Measurements from ENCODE around the gene TSPAN33. TPM values are rescaled to one million over a fixed set of nuclear protein-coding genes. Genes with fewer than 3 reads are reported as not detected.
"Not testable (repeated sequence)": the region's sequence is repeated elsewhere in the genome, so short reads cannot be mapped to it uniquely, and the experiment has no call there.

TSPAN33 gene
- total and polyA plus RNA-seq, 9 donors, result 1.7 to 9.3 (median 6.0) TPM

GRCh38 chr7:129218514-129219062 is 74.1 kb downstream of the TSPAN33 start:
- H3K9me3 ChIP-seq, result no peaks in the 10 kb centered on the region
- no peaks in the 10 kb centered on the region for H3K27me3 ChIP-seq
- peak; percentile 79 to 88 (median 86) for DNase-seq
- H3K4me3 ChIP-seq, result no peak overlapping the region
- intact Hi-C loops (cut with DNase I), result loop anchor here (2.0 to 10.0 kb wide), 6 partner anchors 76 to 256 kb away; no protein-coding TSS in a partner anchor
- H3K4me1 ChIP-seq (ENCODE audit: insufficient read depth), result no peaks in the 10 kb centered on the region
- 14 to 16% (median 15%) methylated on average over 9 of the region's 9 CpGs for WGBS, 3 donors
- H3K27ac ChIP-seq, result no peak overlapping the region
- H3K36me3 ChIP-seq, result no peaks in the 10 kb centered on the region
- no peak for TF ChIP-seq POLR2A (IDR thresholded peaks at IDR 0.05)
- TF ChIP-seq, protein P1, sequence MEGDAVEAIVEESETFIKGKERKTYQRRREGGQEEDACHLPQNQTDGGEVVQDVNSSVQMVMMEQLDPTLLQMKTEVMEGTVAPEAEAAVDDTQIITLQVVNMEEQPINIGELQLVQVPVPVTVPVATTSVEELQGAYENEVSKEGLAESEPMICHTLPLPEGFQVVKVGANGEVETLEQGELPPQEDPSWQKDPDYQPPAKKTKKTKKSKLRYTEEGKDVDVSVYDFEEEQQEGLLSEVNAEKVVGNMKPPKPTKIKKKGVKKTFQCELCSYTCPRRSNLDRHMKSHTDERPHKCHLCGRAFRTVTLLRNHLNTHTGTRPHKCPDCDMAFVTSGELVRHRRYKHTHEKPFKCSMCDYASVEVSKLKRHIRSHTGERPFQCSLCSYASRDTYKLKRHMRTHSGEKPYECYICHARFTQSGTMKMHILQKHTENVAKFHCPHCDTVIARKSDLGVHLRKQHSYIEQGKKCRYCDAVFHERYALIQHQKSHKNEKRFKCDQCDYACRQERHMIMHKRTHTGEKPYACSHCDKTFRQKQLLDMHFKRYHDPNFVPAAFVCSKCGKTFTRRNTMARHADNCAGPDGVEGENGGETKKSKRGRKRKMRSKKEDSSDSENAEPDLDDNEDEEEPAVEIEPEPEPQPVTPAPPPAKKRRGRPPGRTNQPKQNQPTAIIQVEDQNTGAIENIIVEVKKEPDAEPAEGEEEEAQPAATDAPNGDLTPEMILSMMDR (IDR thresholded peaks at IDR 0.05), result peak; percentile 75 to 93 (median 81)

DNA sequence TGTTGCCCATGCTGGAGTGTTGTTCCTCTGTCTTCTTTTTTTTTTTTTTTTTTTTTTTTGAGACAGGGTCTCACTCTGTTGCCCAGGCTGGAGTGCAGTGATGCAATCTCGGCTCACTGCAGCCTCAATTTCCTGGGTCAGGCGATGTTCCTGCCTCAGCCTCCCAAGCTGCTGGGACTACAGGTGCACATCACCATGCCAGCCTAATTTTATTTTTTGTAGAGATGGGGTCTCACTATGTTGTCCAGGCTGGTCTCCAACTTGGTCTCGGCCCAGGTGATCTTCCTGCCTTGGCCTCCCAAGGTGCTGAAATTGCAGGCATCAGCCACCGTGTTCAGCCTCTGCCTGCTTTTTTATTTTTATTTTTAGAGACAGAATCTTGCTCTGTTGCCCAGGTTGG is 74.7 kb downstream of the TSPAN33 start:
- H3K9me3 ChIP-seq; H3K36me3 ChIP-seq; DNase-seq; H3K27ac ChIP-seq; H3K4me3 ChIP-seq; H3K27me3 ChIP-seq; H3K4me1 ChIP-seq (ENCODE audit: insufficient read depth): not testable (repeated sequence)
- intact Hi-C loops (cut with DNase I), result loop anchor here (2.0 to 10.0 kb wide), 6 partner anchors 76 to 256 kb away; no protein-coding TSS in a partner anchor
- WGBS, 3 donors, result 84 to 91% (median 85%) methylated on average over 4 of the region's 4 CpGs

Small RNA genes within 50 kb of the gene (small RNA-seq; reads per million reads assigned to genes)
- not detected for gene RNY1P11

Other genes with a start within 250 kb of the TSPAN33 start
- gene KCP, start 234.0 kb upstream of the TSPAN33 start, total RNA-seq, result 1 to 10 TPM in 1 of 7 donors, under 1 TPM in 3, not detected in 3; 0.15 to 1.8 (median 0.21) TPM
- under 1 TPM in 1 of 2 donors, not detected in 1; 0.05 TPM for gene KCP, start 234.0 kb upstream of the TSPAN33 start, polyA plus RNA-seq
- 1 to 10 TPM; 2.2 to 6.5 (median 3.1) TPM for gene IRF5, start 206.8 kb upstream of the TSPAN33 start, total RNA-seq
- gene IRF5, start 206.8 kb upstream of the TSPAN33 start, polyA plus RNA-seq, result 1 to 10 TPM; 2.1 to 2.2 TPM
- gene TNPO3, start 89.6 kb upstream of the TSPAN33 start, total RNA-seq, result 10 to 100 TPM; 22.9 to 35.4 (median 30.9) TPM
- gene TNPO3, start 89.6 kb upstream of the TSPAN33 start, polyA plus RNA-seq, result 10 to 100 TPM; 18.6 to 40.1 TPM
- gene SMO, start 43.9 kb downstream of the TSPAN33 start, total RNA-seq, result 10 to 100 TPM; 19.6 to 47.8 (median 36.9) TPM
- 10 to 100 TPM; 14.3 to 28.4 TPM for gene SMO, start 43.9 kb downstream of the TSPAN33 start, polyA plus RNA-seq
- 10 to 100 TPM; 12.6 to 25.8 (median 17.2) TPM for gene AHCYL2, start 80.3 kb downstream of the TSPAN33 start, total RNA-seq
- gene AHCYL2, start 80.3 kb downstream of the TSPAN33 start, polyA plus RNA-seq, result 10 to 100 TPM in 1 of 2 donors, 1 to 10 TPM in 1; 8.7 to 19.3 TPM